Stimulated activated CD4-positive, alpha-beta T cell treated with anti-CD3 and anti-CD28 coated beads, TNF-alpha, amount 100 ng/mL, for 4 hours (primary cell): ENCODE data around the gene FMN2.
"Not testable (repeated sequence)": the region's sequence is repeated elsewhere in the genome, so short reads cannot be mapped to it uniquely, and the experiment has no call there.

Experiments used
- DNase-seq, 3 experiments: peaks; one replicate each; pipeline ENCODE4 v3.0.0-alpha.2; 2020; ENCODE audit warnings: low read depth in 3 of 3

The FMN2 gene

DNA sequence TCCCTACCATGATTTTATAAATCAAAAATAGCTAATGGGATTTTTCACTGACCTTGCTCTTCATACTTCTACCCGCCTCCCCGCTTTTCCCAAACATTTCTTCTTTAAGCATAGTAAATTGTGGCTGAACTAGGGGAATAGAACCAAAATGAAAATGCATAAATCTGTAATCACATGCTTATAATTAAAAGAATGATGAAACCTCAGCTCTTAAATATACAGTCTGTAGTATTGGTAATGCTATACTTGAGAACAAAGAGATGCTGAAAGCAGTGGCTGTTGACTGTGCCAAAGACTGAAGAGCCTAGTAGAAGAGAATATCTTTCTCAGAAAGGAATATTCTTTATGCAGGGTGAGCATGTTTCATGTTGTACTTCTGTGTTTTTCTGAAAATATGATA, 271.1 kb downstream of the FMN2 start:
- DNase-seq: no peak

DNA sequence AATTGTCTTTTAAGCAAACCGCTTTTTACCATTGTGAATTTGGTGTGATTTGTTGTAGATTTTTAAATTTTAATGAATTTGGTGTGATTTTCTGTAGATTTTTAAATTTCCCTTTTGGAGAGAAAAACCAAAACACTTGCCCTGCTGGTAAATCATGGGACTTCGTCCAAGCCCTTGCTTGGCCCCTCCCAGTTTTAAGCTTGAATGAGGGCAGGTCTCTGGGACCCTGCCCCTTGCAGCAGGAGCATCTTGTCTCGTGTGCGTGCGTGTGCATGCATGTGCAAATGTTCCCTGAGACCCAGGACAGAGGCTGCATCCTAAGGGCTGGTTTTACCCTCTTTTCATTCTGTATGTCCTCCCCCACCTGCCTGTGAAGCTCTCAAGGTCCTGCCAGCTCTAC, 271.6 kb downstream of the FMN2 start:
- DNase-seq: no peak

GRCh38 chr1:240363914-240364313, 272.2 kb downstream of the FMN2 start:
- DNase-seq: no peak

- DNase-seq: no peak
Measured at GRCh38 chr1:240366636-240367035, 275.0 kb downstream of the FMN2 start.

- DNase-seq: no peak
Measured at GRCh38 chr1:240385551-240385950, 293.9 kb downstream of the FMN2 start.

GRCh38 chr1:240385985-240386978, 294.6 kb downstream of the FMN2 start:
- no peak for DNase-seq

DNA sequence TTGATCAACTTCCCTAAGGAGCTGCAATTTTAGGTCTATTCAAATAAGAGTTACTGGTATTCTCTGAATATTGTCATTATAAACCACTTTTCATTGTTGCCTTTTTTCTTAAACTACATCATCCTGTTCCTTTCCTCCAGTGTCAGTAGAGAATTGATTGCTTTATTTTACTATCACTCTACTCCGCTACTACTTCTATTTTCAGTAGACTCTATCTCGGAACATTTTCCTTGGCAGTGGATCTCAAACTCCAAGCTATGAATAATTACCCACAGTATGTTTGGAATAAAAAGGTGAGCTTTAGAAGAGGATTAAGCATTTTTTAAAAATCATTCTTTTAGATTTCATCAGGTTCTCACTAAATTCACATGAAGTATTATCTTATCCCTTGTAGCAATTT, 295.4 kb downstream of the FMN2 start:
- DNase-seq: no peak

DNA sequence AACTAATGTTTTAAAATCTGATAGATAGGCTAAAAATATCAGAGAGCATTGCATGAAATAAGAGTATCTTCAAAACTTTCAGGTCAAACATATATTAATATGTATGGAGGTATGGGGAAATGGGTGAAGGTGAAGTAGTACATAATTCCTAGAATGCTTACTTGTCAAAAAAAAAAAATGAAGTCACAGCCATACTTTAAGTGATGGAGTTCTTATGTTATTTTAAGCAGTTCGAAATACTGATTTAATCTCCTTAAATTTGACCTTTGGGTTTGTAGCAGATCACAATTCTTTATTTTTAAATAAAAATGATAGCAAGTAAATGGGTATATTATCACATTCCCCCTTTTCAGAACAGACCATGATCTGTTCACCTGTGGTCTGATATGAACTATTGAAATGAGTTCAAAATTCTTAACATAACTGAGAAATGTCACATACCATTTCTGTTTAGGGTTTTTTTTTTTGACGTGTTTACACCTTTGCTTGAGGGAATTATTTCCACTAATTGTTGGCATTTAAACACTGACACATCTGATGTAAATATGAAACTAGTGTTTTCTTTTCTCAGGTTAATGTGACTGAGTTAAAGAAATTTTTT, 300.1 kb downstream of the FMN2 start:
- no peak for DNase-seq

DNA sequence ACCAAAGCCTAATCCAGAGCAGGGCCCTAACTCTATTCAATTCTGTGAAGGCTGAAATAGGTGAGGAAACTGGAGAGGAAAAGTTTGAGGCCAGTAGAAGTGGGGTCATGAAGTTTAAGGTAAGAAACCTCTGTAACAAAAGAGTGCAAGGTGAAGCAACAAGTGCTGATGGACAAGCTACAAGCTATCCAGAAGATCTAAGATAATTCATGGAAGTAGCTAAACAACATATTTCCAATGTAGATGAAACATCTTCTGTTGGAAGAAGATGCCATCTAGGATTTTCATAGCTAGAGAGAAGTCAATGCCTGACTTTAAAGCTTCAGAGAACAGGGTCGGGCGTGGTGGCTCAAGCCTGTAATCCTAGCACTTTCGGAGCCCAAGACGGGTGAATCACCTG, 302.7 kb downstream of the FMN2 start:
- DNase-seq: no peak

GRCh38 chr1:240395336-240395735, 303.7 kb downstream of the FMN2 start:
- no peak for DNase-seq

GRCh38 chr1:240399381-240399780, 307.7 kb downstream of the FMN2 start:
- DNase-seq: no peak

GRCh38 chr1:240401731-240402130, 310.0 kb downstream of the FMN2 start:
- no peak for DNase-seq

DNA sequence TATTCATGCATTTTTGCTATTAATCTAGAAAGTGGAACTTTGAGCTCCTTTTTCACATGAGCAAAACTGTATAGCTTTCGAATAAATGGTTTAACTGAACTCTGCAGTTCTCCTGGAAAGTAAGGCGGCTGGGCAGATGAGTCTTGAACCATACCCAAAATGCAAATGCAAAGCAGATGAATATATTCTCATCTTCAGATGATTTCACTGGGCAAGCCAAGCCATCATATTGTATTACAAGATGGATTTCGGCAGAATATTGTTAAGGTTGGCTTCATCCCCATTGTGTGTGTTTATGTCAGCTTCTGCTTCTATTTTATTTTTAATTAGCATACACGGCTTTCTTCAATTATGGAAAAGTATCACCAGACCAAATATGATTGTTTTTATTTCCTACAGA, 310.6 kb downstream of the FMN2 start:
- DNase-seq: no peak

- DNase-seq: no peak
Measured at GRCh38 chr1:240404286-240404685, 312.6 kb downstream of the FMN2 start.

DNA sequence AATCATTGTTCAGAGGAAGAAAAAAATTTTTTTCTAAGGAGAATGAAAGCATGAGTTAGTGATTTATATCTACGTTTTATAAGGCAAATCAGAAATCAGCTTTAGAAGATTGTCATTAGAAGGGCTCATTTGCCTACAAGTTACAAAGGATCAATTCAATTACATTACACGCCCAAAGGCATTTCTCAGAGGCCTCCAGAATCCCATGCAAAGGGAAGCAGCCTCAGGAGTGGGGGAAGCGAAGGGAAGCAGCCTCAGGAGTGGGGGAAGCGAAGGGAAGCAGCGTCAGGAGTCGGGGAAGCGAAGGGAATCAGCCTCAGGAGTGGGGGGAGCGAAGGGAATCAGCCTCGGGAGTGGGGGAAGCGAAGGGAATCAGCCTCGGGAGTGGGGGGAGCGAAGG, 314.1 kb downstream of the FMN2 start:
- no peak for DNase-seq

DNA sequence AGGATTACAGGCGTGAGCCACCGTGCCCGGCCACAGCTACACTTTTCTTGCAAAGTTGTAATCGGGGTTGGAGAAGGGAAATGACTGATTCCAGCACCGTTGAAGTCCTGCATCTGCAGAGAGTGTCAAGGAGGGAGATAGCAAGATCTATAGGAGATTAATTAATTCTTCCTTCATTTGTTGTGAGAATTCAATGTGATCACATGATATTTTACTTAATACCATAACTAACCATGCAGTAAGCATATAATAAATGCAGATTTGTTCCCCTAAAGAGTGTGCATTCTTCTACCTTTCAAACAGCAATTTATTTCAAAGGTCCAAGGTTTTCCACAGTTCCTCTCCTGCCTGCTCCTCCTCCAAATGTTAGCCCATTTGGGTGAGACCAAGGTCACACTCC, 315.7 kb downstream of the FMN2 start:
- DNase-seq: no peak

GRCh38 chr1:240409615-240410014, 317.9 kb downstream of the FMN2 start:
- DNase-seq: no peak

- no peak for DNase-seq
Measured at GRCh38 chr1:240413732-240414131, 322.0 kb downstream of the FMN2 start.

- DNase-seq: no peak
Measured at GRCh38 chr1:240414237-240414636, 322.6 kb downstream of the FMN2 start.

DNA sequence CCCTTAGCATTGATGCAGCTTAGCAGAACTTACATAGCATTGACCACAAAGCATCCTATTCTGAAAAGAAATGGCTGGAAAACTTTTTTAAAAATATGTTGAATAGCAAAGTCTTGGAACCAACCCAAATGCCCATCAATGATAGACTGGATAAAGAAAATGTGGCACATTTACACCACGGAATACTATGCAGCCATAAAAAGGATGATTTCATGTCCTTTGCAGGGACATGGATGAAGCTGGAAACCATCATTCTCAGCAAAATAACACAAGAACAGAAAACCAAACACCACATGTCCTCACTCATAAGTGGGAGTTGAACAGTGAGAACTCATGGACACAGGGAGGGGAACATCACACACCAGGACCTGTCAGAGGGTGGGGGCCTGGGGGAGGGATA, 323.3 kb downstream of the FMN2 start:
- DNase-seq: not testable (repeated sequence)

GRCh38 chr1:240415532-240415931, 323.8 kb downstream of the FMN2 start:
- no peak for DNase-seq

GRCh38 chr1:240417317-240417716, 325.6 kb downstream of the FMN2 start:
- no peak for DNase-seq

GRCh38 chr1:240420766-240421165, 329.1 kb downstream of the FMN2 start:
- DNase-seq: no peak
